ENCODE results near the gene ZNF180.
A peak's percentile ranks its signal among the peaks of the same experiment; 100 is the strongest.
"Not testable (repeated sequence)": the region's sequence is repeated elsewhere in the genome, so short reads cannot be mapped to it uniquely, and the experiment has no call there.

ZNF180 gene

DNA sequence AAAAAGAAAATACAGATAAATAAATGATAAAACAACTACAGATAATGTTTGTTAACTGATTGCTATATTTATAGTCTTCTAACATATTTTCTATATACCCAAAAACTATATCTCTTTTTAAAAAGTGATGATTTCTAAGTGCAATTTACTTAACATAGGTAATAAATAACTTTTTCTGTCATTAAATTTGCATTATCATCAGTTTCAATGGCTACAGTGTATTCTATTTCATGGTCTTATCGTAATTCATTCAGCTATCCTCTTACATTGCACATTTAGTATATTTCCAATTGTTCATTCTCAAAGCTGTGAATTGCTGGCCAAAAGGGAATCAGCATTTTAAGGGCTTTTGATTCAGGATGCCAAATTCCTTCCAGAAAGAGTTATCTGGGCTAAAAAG, 3.6 kb downstream of the ZNF180 start:
- no peak for DNase-seq (ENCODE audit: low spot score)

GRCh38 chr19:44476559-44477408, 23.5 kb downstream of the ZNF180 start:
- no peak for DNase-seq (ENCODE audit: low spot score)

GRCh38 chr19:44468730-44469129, 31.6 kb downstream of the ZNF180 start:
- not testable (repeated sequence) for DNase-seq (ENCODE audit: low spot score)

DNA sequence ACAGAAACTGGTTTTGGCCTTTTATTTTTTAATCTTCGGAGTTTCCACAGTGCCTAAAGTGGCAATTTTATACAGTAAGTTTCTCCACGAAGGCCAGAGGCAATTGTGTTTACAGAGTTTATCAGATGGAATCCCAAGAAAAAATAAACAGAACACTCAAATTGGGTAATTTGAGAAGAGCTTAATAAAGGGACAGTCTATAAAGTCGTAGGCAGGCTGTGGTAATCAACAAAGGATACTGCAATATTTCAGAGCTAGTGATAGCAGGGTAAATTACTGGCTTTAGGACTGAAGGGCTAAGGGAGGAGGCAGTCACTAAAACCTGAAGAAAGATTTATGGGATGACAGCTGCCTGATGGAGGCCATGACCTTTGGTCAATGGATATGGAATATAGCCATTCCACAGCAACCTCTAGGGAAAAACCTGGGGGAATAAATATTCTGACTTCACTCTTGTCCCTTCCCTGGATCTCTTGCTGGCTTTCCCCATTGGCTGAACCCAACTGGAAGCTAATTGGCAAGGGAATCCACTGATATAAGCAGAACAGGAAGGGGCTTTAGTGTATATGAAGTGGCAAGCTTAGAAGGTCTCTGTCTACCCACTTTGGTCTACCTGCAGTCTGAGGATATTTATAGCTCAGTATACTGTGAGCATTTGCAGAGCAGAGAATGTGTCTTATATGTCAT, 37.6 kb downstream of the ZNF180 start:
- not testable (repeated sequence) for DNase-seq (ENCODE audit: low spot score)

DNA sequence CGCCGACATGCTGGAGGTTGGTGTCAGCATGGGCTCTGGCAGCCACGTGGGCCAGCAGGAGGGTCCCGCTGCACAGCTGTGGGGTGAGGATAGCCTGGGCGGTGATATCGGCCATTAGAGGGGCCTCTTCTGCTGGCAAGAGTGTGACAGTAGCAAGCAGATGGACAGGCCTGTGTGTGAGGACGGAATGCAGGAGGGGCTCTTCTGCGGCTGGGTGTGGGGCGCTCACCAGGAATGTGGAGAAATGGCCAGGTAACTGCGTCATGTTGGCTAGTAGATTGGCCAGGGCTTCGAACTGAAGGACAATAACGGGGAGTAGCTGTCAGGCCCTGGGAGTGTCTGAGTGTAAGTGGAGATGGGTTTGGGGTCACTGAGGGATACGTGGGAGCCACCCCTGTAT, 44.3 kb downstream of the ZNF180 start:
- DNase-seq (ENCODE audit: low spot score) = not testable (repeated sequence)

DNA sequence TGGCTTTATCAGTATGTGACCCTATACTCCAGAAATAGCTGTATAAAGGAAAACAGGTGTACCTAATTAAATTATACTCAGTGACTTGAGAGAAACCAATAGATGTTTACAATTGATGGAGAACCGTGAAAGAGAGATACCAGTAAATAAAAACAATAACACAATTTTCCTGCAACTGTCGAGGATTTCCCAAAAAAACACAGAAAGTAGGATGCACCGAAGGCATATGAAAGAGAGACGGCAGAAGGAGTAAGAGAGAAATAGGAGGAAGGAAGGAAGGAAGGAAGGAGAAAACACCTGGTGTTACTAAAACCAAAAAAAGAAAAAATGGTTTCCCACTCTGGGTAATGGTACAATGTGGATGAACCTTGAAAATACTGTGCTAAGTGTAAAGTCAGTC, 45.2 kb downstream of the ZNF180 start:
- DNase-seq (ENCODE audit: low spot score) = no peak

- no peak for DNase-seq (ENCODE audit: low spot score)
These were observed 48.0 kb downstream of the ZNF180 start for GRCh38 chr19:44452367-44452766.

DNA sequence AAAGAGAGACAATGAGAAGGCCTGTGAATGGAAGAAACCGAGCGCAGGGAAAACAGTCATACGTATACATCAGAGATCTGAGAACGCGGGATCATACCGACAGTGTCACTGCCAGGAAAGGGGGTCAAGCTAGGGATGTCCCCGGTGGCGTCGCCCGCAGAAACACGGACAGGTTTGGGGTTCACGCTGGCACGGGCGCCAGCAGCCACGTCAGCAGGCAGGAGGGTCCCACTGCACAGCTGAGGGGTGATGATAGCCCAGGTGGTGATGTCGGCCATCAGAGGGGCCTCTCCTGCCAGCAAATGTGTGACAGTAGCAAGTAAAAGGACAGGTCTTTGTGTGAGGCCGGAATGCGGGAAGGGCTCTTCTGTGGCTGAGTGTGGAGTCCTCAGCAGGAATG, 48.6 kb downstream of the ZNF180 start:
- no peak for DNase-seq (ENCODE audit: low spot score)

GRCh38 chr19:44447916-44448674, 52.2 kb downstream of the ZNF180 start, which contains the start of gene ZNF229:
TSS of gene ZNF229 (minus strand) at chr19:44448472. CDS start at chr19:44442847, 5,625 bp downstream.
- DNase-seq (ENCODE audit: low spot score) = peak; percentile 97

GRCh38 chr19:44438441-44438840, 61.9 kb downstream of the ZNF180 start:
- no peak for DNase-seq (ENCODE audit: low spot score)

- DNase-seq (ENCODE audit: low spot score) = no peak
These were observed 64.9 kb downstream of the ZNF180 start for GRCh38 chr19:44435441-44435840.

DNA sequence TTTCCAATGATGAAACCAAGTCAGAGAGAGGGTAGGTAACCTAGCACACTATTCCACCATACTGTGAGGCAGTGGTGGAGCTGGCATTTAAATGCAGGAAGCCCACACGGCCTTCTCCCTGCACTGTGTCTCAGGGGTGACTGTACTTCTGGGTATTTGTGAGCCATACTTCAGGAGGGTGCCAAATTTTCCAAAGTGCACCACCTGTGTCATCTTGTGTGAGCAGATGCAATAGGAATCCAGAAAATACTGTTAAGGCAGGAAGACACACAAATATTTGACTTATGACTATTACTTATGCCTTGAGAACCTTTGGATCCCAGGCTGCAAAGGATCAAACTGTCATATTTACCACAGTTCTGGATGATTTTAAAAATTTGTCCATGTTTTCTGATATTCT, 69.4 kb downstream of the ZNF180 start:
- no peak for DNase-seq (ENCODE audit: low spot score)
